ENCODE measurements around the gene REEP1.

GRCh38 chr2:86253424-86253823, 84.0 kb downstream of the REEP1 start:
- TF ChIP-seq CTCF (IDR thresholded peaks at IDR 0.05) (no peak), POLR2A (IDR thresholded peaks at IDR 0.05) (no peak)

Data from Peyer's patch (tissue), 4 donors.